ENCODE data around the gene CADM1. TPM values are rescaled to one million over a fixed set of nuclear protein-coding genes. Genes with fewer than 3 reads are reported as not detected.

Gene CADM1
- polyA plus RNA-seq, 4 donors, result 2.2 to 10.9 (median 5.8) TPM

- WGBS, 3 donors, result 51 to 74% (median 51%) methylated on average over 2 of the region's 2 CpGs
Measured at GRCh38 chr11:115544422-115544948, 40.3 kb upstream of the CADM1 start.

DNA sequence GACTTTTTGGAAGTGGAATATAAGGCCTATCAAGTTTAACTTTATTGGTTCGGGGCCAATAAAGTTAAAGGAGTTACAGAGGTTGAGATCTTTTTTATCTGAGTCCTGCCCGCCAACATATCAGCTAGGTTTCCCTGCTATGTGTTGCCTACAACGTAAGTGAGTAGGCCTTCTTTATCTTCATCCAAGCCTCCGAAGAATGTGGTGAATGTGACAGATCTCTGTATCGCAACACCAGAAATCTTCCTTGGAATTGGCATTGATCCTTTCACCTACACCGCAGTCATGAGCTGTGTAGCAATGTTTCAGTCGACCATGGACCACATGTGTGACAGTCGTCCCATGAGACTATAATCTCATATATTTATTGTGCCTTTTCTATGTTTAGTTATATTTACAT lies 37.3 kb upstream of the CADM1 start:
- no peaks in the 10 kb centered on the region for H3K36me3 ChIP-seq (ENCODE audit: control insufficient read depth in 3 of 3, insufficient read depth in 2 of 3, low read depth in 1 of 3, low read length in 3 of 3)
- H3K27me3 ChIP-seq (ENCODE audit: control insufficient read depth in 3 of 3, insufficient read depth in 3 of 3, low read length in 3 of 3), result peaks cover 0 to 7% (median 0%) of the 10 kb centered on the region in 3 donors
- WGBS, 3 donors, result 85 to 90% (median 87%) methylated on average over 8 of the region's 8 CpGs
- H3K4me1 ChIP-seq (ENCODE audit: control insufficient read depth in 3 of 3, insufficient read depth in 2 of 3, low read depth in 1 of 3, low read length in 2 of 3), result no peaks in the 10 kb centered on the region
- no peak overlapping the region for H3K4me3 ChIP-seq (ENCODE audit: low read depth in 1 of 3, low read length in 3 of 3)
- DNase-seq (no peak), FAIRE-seq (no peak)
- H3K27ac ChIP-seq (ENCODE audit: low read depth in 1 of 3, low read length in 2 of 3), result no peak overlapping the region
- no peaks in the 10 kb centered on the region for H3K9me3 ChIP-seq (ENCODE audit: control insufficient read depth in 2 of 2, insufficient read depth in 1 of 2, low read depth in 1 of 2, low read length in 1 of 2)

More at GRCh38 chr11:115544422-115544948, 40.3 kb upstream of the CADM1 start:
- Histone ChIP-seq H3K27me3 (ENCODE audit: control insufficient read depth in 3 of 3, insufficient read depth in 3 of 3, low read length in 3 of 3) (peaks cover 0 to 5% (median 0%) of the 10 kb centered on the region in 3 donors), H3K4me3 (ENCODE audit: low read depth in 1 of 3, low read length in 3 of 3) (no peak overlapping the region), H3K27ac (ENCODE audit: low read depth in 1 of 3, low read length in 2 of 3) (no peak overlapping the region), H3K4me1 (ENCODE audit: control insufficient read depth in 3 of 3, insufficient read depth in 2 of 3, low read depth in 1 of 3, low read length in 2 of 3) (peaks cover 0 to 4% (median 0%) of the 10 kb centered on the region in 3 donors), H3K9me3 (ENCODE audit: control insufficient read depth in 2 of 2, insufficient read depth in 1 of 2, low read depth in 1 of 2, low read length in 1 of 2) (no peaks in the 10 kb centered on the region), H3K36me3 (ENCODE audit: control insufficient read depth in 3 of 3, insufficient read depth in 2 of 3, low read depth in 1 of 3, low read length in 3 of 3) (no peaks in the 10 kb centered on the region)
- FAIRE-seq (no peak), DNase-seq (no peak)

DNA sequence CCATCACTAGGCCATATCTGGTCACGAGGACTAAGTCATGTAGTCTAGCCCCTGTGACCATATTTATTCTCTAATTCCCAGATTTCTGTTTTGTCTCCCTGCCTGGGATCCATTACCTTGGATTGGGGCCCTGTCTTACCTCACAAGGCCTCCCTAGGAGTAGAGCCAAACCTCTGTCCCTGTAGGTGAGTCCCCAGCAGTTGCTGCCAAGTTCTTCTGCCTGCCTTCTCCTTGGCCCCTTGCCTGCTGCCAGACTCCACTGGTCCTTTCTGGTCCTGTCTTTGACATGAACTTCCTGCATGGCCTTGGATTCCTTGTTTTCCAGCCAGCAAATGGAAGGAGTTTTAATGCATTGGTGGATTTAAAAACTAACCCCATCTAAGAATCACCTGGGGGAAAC lies 35.6 kb upstream of the CADM1 start:
- peaks cover 0 to 10% (median 2%) of the 10 kb centered on the region in 3 donors for H3K27me3 ChIP-seq (ENCODE audit: control insufficient read depth in 3 of 3, insufficient read depth in 3 of 3, low read length in 3 of 3)
- WGBS, 3 donors, result 92 to 98% (median 94%) methylated on average over 1 of the region's 1 CpG
- H3K9me3 ChIP-seq (ENCODE audit: control insufficient read depth in 2 of 2, insufficient read depth in 1 of 2, low read depth in 1 of 2, low read length in 1 of 2), result no peaks in the 10 kb centered on the region
- no peak for DNase-seq
- no peak for FAIRE-seq
- H3K36me3 ChIP-seq (ENCODE audit: control insufficient read depth in 3 of 3, insufficient read depth in 2 of 3, low read depth in 1 of 3, low read length in 3 of 3), result no peaks in the 10 kb centered on the region
- H3K4me1 ChIP-seq (ENCODE audit: control insufficient read depth in 3 of 3, insufficient read depth in 2 of 3, low read depth in 1 of 3, low read length in 2 of 3), result no peaks in the 10 kb centered on the region
- H3K4me3 ChIP-seq (ENCODE audit: low read depth in 1 of 3, low read length in 3 of 3), result no peak overlapping the region
- H3K27ac ChIP-seq (ENCODE audit: low read depth in 1 of 3, low read length in 2 of 3), result no peak overlapping the region

- FAIRE-seq (no peak), DNase-seq (no peak)
- no peak overlapping the region for H3K27ac ChIP-seq (ENCODE audit: low read depth in 1 of 3, low read length in 2 of 3)
- peaks cover 0 to 9% (median 3%) of the 10 kb centered on the region in 3 donors for H3K27me3 ChIP-seq (ENCODE audit: control insufficient read depth in 3 of 3, insufficient read depth in 3 of 3, low read length in 3 of 3)
- H3K36me3 ChIP-seq (ENCODE audit: control insufficient read depth in 3 of 3, insufficient read depth in 2 of 3, low read depth in 1 of 3, low read length in 3 of 3), result no peaks in the 10 kb centered on the region
- no peaks in the 10 kb centered on the region for H3K9me3 ChIP-seq (ENCODE audit: control insufficient read depth in 2 of 2, insufficient read depth in 1 of 2, low read depth in 1 of 2, low read length in 1 of 2)
- no peak overlapping the region for H3K4me3 ChIP-seq (ENCODE audit: low read depth in 1 of 3, low read length in 3 of 3)
- no peaks in the 10 kb centered on the region for H3K4me1 ChIP-seq (ENCODE audit: control insufficient read depth in 3 of 3, insufficient read depth in 2 of 3, low read depth in 1 of 3, low read length in 2 of 3)
Measured at GRCh38 chr11:115535781-115536180, 31.6 kb upstream of the CADM1 start.

- Histone ChIP-seq H3K27ac (ENCODE audit: low read depth in 1 of 3, low read length in 2 of 3) (no peak overlapping the region), H3K36me3 (ENCODE audit: control insufficient read depth in 3 of 3, insufficient read depth in 2 of 3, low read depth in 1 of 3, low read length in 3 of 3) (no peaks in the 10 kb centered on the region), H3K27me3 (ENCODE audit: control insufficient read depth in 3 of 3, insufficient read depth in 3 of 3, low read length in 3 of 3) (peaks cover 0 to 7% (median 3%) of the 10 kb centered on the region in 3 donors), H3K9me3 (ENCODE audit: control insufficient read depth in 2 of 2, insufficient read depth in 1 of 2, low read depth in 1 of 2, low read length in 1 of 2) (peaks cover 0 to 4% of the 10 kb centered on the region in 2 donors), H3K4me1 (ENCODE audit: control insufficient read depth in 3 of 3, insufficient read depth in 2 of 3, low read depth in 1 of 3, low read length in 2 of 3) (no peaks in the 10 kb centered on the region), H3K4me3 (ENCODE audit: low read depth in 1 of 3, low read length in 3 of 3) (no peak overlapping the region)
- FAIRE-seq, result no peak
- peak in 1 of 2 donors; percentile 25 for DNase-seq
- WGBS, 3 donors, result 15 to 28% (median 27%) methylated on average over 4 of the region's 4 CpGs
Measured at GRCh38 chr11:115530752-115531151, 26.5 kb upstream of the CADM1 start.

DNA sequence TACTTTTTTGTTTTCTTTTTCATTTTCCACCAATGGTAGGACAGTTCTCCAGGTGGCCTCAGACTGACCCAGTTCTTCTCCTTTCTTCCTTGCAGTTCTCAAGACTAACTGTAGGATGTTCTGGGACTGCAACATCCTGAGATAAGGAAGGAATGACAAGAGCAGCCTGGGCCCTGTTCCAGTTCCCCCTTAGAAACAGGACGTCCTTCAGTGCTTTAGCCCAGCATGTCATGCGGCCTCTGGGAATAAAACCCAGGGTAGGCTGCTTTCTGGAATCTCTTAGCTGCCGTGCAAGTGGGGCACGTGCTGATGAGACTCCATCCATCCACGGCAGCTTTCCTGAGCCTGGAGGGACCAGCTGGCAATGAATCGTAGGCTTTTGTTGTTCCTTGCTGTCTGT lies 24.0 kb upstream of the CADM1 start:
- Histone ChIP-seq H3K27ac (ENCODE audit: low read depth in 1 of 3, low read length in 2 of 3) (no peak overlapping the region), H3K27me3 (ENCODE audit: control insufficient read depth in 3 of 3, insufficient read depth in 3 of 3, low read length in 3 of 3) (no peaks in the 10 kb centered on the region)

DNA sequence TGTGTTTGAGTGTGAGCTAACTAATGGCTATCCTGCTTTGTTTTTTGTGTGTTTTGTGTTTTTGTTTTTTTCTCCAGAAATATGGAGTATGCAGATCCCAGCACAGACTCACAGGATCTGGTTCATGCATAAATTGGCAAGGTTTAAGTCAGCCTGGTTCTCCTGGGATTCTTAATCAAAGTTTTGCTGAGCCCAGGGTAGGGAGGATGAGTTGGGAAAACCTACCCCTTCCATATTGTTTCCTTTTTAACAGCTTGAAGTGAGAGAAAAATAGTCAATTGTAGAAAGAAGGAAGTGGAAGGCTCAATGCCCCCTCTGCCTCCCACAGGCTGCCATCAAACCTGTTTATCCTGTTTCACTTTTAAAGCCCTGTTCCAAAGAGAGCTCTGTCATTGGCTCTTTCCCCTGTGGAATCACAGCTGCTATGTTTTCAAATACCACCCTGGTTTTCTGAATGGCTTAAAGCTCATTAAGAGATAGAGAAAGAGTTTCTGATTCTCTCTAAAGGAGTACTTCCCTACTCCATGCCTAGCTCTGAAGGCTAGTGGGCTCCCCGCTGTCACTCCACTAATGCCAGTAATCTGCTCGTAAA lies 23.4 kb upstream of the CADM1 start:
- DNase-seq, result peak; percentile 47 to 67
- H3K27ac ChIP-seq (ENCODE audit: low read depth in 1 of 3, low read length in 2 of 3), result no peak overlapping the region
- no peak overlapping the region for H3K4me3 ChIP-seq (ENCODE audit: low read depth in 1 of 3, low read length in 3 of 3)
- no peaks in the 10 kb centered on the region for H3K4me1 ChIP-seq (ENCODE audit: control insufficient read depth in 3 of 3, insufficient read depth in 2 of 3, low read depth in 1 of 3, low read length in 2 of 3)
- 74 to 90% (median 76%) methylated on average over 2 of the region's 2 CpGs for WGBS, 3 donors
- H3K36me3 ChIP-seq (ENCODE audit: control insufficient read depth in 3 of 3, insufficient read depth in 2 of 3, low read depth in 1 of 3, low read length in 3 of 3), result no peaks in the 10 kb centered on the region
- peaks cover 0 to 4% of the 10 kb centered on the region in 2 donors for H3K9me3 ChIP-seq (ENCODE audit: control insufficient read depth in 2 of 2, insufficient read depth in 1 of 2, low read depth in 1 of 2, low read length in 1 of 2)
- FAIRE-seq, result no peak
- no peaks in the 10 kb centered on the region for H3K27me3 ChIP-seq (ENCODE audit: control insufficient read depth in 3 of 3, insufficient read depth in 3 of 3, low read length in 3 of 3)

More for the DNA sequence above, 24.0 kb upstream of the CADM1 start:
- WGBS, 3 donors, result 63 to 80% (median 79%) methylated on average over 6 of the region's 6 CpGs
- Histone ChIP-seq H3K4me1 (ENCODE audit: control insufficient read depth in 3 of 3, insufficient read depth in 2 of 3, low read depth in 1 of 3, low read length in 2 of 3) (no peaks in the 10 kb centered on the region), H3K4me3 (ENCODE audit: low read depth in 1 of 3, low read length in 3 of 3) (no peak overlapping the region), H3K9me3 (ENCODE audit: control insufficient read depth in 2 of 2, insufficient read depth in 1 of 2, low read depth in 1 of 2, low read length in 1 of 2) (peaks cover 0 to 4% of the 10 kb centered on the region in 2 donors), H3K36me3 (ENCODE audit: control insufficient read depth in 3 of 3, insufficient read depth in 2 of 3, low read depth in 1 of 3, low read length in 3 of 3) (no peaks in the 10 kb centered on the region)
- FAIRE-seq (no peak), DNase-seq (no peak)

GRCh38 chr11:115525531-115526006 lies 21.4 kb upstream of the CADM1 start:
- Histone ChIP-seq H3K27ac (ENCODE audit: low read depth in 1 of 3, low read length in 2 of 3) (no peak overlapping the region), H3K9me3 (ENCODE audit: control insufficient read depth in 2 of 2, insufficient read depth in 1 of 2, low read depth in 1 of 2, low read length in 1 of 2) (peaks cover 0 to 4% of the 10 kb centered on the region in 2 donors), H3K4me1 (ENCODE audit: control insufficient read depth in 3 of 3, insufficient read depth in 2 of 3, low read depth in 1 of 3, low read length in 2 of 3) (no peaks in the 10 kb centered on the region), H3K27me3 (ENCODE audit: control insufficient read depth in 3 of 3, insufficient read depth in 3 of 3, low read length in 3 of 3) (no peaks in the 10 kb centered on the region), H3K36me3 (ENCODE audit: control insufficient read depth in 3 of 3, insufficient read depth in 2 of 3, low read depth in 1 of 3, low read length in 3 of 3) (no peaks in the 10 kb centered on the region), H3K4me3 (ENCODE audit: low read depth in 1 of 3, low read length in 3 of 3) (no peak overlapping the region)
- no peak for DNase-seq
- FAIRE-seq, result no peak
- 83 to 93% (median 87%) methylated on average over 9 of the region's 9 CpGs for WGBS, 3 donors
